KMS-11 (cell line): ENCODE measurements around the gene SEC11C.

Experiments used
- H2AFZ ChIP-seq: fragments of 200-600 bp; sonication (generic); 2 replicates; pipeline ENCODE4 v1.6.1; 2016; ENCODE audit warnings: antibody characterized with exemption, mixed run types, low read depth
- H3K27ac ChIP-seq: fragments of 200-600 bp; sonication (generic); 2 replicates; pipeline ENCODE4 v1.6.1; 2016; ENCODE audit warnings: mild to moderate bottlenecking, mixed run types
- H3K27me3 ChIP-seq: fragments of 200-600 bp; sonication (generic); 2 replicates; pipeline ENCODE4 v1.6.1; 2017; ENCODE audit warnings: mild to moderate bottlenecking, low read depth, mixed run types, moderate library complexity; ENCODE audit not compliant: insufficient read depth
- H3K36me3 ChIP-seq: fragments of 200-600 bp; sonication (generic); 2 replicates; pipeline ENCODE4 v1.6.1; 2017; ENCODE audit warnings: mild to moderate bottlenecking, mixed run types; ENCODE audit not compliant: insufficient read depth
- H3K4me1 ChIP-seq: fragments of 200-600 bp; sonication (generic); 2 replicates; pipeline ENCODE4 v1.6.1; 2016; ENCODE audit warnings: mild to moderate bottlenecking, low read depth, mixed run types; ENCODE audit not compliant: poor library complexity, severe bottlenecking
- H3K4me2 ChIP-seq: fragments of 200-600 bp; sonication (generic); 2 replicates; pipeline ENCODE4 v1.7.0; 2016; ENCODE audit warnings: mild to moderate bottlenecking, mixed run types
- H3K4me3 ChIP-seq: fragments of 200-600 bp; sonication (generic); IDR thresholded peaks from 2 replicates; pipeline ENCODE4 v1.6.1; 2017; ENCODE audit warnings: low read depth, low read length, mixed read lengths; ENCODE audit not compliant: insufficient read depth
- H3K79me2 ChIP-seq: fragments of 200-600 bp; sonication (generic); 2 replicates; pipeline ENCODE4 v1.6.1; 2016; ENCODE audit warnings: low read depth, mixed run types; ENCODE audit not compliant: insufficient read depth
- H3K9ac ChIP-seq: fragments of 200-600 bp; sonication (generic); 2 replicates; pipeline ENCODE4 v1.6.1; 2016; ENCODE audit warnings: mild to moderate bottlenecking, mixed run types
- H4K20me1 ChIP-seq: fragments of 200-600 bp; sonication (generic); 2 replicates; pipeline ENCODE4 v1.6.1; 2016; ENCODE audit warnings: mild to moderate bottlenecking, mixed run types; ENCODE audit not compliant: insufficient read depth
- TF ChIP-seq, protein P1 (sequence below): fragments of 200-600 bp; sonication (generic); conservative IDR thresholded peaks from 2 replicates; pipeline ENCODE4 v1.6.1; 2017; ENCODE audit warnings: low read depth, mild to moderate bottlenecking, antibody characterized with exemption, low read length, moderate library complexity, mixed read lengths

Gene SEC11C

DNA sequence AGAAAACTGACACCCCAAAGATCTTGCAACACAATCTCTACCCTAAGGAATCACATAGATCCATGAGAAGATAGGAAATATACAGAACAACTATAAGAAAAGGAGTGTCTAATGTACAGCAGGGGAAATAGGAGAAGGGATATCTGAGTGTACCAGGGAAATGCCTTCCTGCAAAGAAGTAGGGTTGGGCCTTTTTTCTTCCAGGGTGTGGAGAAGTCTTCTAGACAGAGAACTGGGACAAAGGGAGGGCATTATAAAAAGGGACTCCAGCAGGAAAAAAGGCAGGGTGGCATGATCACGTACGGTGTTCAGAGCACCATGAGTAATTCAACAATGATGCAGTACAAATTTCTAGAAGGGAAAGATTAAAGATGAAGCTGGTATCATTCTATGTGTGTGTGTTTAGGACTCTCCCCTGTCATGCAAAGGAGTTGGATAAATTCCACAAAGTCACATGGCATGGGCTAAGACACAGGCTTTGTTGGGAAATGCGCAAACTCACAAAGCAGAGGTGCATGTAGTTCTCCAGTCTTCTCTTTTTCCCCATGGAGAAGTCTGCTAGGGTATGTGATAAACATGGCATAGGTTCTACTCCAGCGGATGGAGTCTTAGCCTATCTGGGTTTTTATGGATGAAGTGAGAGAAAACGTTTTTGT lies 6.7 kb upstream of the SEC11C start:
- H3K27me3 ChIP-seq, result no peaks in the 10 kb centered on the region
- no peak overlapping the region for H3K27ac ChIP-seq
- no peak overlapping the region for H2AFZ ChIP-seq
- H3K36me3 ChIP-seq, result no peaks in the 10 kb centered on the region
- no peaks in the 10 kb centered on the region for H3K79me2 ChIP-seq
- H4K20me1 ChIP-seq, result no peaks in the 10 kb centered on the region
- H3K4me3 ChIP-seq, result no peak overlapping the region
- TF ChIP-seq, protein P1, sequence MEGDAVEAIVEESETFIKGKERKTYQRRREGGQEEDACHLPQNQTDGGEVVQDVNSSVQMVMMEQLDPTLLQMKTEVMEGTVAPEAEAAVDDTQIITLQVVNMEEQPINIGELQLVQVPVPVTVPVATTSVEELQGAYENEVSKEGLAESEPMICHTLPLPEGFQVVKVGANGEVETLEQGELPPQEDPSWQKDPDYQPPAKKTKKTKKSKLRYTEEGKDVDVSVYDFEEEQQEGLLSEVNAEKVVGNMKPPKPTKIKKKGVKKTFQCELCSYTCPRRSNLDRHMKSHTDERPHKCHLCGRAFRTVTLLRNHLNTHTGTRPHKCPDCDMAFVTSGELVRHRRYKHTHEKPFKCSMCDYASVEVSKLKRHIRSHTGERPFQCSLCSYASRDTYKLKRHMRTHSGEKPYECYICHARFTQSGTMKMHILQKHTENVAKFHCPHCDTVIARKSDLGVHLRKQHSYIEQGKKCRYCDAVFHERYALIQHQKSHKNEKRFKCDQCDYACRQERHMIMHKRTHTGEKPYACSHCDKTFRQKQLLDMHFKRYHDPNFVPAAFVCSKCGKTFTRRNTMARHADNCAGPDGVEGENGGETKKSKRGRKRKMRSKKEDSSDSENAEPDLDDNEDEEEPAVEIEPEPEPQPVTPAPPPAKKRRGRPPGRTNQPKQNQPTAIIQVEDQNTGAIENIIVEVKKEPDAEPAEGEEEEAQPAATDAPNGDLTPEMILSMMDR, result no peak
- H3K9ac ChIP-seq, result no peak overlapping the region
- H3K4me2 ChIP-seq, result no peak overlapping the region
- no peaks in the 10 kb centered on the region for H3K4me1 ChIP-seq

DNA sequence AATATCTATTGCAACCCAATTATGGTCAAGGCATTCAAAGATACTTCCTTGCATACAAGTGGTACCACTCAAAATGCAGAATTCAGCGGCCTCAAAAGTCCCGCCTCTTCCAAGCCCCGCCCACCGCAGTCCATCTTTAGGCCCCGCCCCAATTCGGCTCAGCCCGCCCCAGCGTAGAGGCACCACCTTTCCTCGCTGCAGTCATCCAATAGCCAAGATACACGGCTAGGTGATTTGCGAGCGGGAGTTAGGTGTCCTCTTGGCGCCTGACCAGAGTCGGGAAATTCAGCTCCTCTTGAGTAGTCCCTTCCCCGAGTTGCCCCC lies 431 bp upstream of the SEC11C start:
- Histone ChIP-seq H3K4me2 (peak overlapping the region; percentile 100), H3K9ac (peak overlapping the region; percentile 95), H3K36me3 (no peaks in the 10 kb centered on the region; the same call in 1 of the 2 replicates), H3K4me3 (no peak overlapping the region), H3K27ac (peak overlapping the region; percentile 89), H2AFZ (peak overlapping the region; percentile 58), H3K27me3 (no peaks in the 10 kb centered on the region), H3K79me2 (peaks cover 47% of the 10 kb centered on the region), H4K20me1 (0 out of 2 replicates have a peak, but pooled peaks cover 2% of the 10 kb centered on the region), H3K4me1 (peaks cover 35% of the 10 kb centered on the region)
- TF ChIP-seq, protein P1, result no peak

DNA sequence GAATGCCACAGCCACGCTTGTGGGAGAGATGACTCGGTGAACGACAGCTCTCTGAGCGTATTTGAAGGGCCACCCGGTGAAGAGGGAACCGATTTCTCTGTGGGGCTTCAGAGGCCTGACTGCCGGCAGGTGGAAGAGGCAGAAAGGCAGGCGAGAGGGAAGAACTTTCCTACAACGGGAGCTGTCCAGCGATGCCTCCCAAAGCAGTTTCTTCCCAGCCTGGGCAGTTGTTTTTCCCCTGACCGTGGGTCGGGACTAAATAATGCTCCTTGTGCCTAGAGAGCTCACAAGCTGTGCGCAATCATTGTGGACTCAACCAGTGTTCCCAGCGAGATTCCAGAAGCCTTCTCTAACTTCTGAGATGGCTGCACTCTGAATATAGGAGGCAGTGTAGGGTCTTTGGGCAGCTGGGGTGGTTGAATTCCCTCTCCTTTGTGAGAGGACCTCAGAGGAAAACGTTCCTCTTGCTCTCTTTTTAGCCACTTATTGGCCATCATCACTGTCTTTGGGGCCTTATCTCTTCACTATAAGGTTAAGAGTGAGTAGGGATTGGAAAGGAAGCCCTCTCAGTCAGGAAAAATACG lies 710 bp downstream of the SEC11C start:
- TF ChIP-seq, protein P1, result 0 out of 2 replicates have a peak, but pooled peaks have one; percentile 11
- no peaks in the 10 kb centered on the region; the same call in 1 of the 2 replicates for H3K36me3 ChIP-seq
- H3K27me3 ChIP-seq, result no peaks in the 10 kb centered on the region
- peaks cover 46% of the 10 kb centered on the region for H3K4me1 ChIP-seq
- peak overlapping the region; percentile 89 for H3K4me3 ChIP-seq
- H3K4me2 ChIP-seq, result peak overlapping the region; percentile 100
- peak overlapping the region; percentile 95 for H3K9ac ChIP-seq
- H4K20me1 ChIP-seq, result peaks cover 8% of the 10 kb centered on the region
- peaks cover 58% of the 10 kb centered on the region for H3K79me2 ChIP-seq
- peak overlapping the region; percentile 58; the same call in 1 of the 2 replicates for H2AFZ ChIP-seq
- peak overlapping the region; percentile 89 for H3K27ac ChIP-seq

GRCh38 chr18:59141294-59142068 lies 1.8 kb downstream of the SEC11C start:
- H3K4me2 ChIP-seq, result peak overlapping the region; percentile 100
- TF ChIP-seq, protein P1, result no peak
- H3K79me2 ChIP-seq, result peaks cover 69% of the 10 kb centered on the region
- no peaks in the 10 kb centered on the region for H3K27me3 ChIP-seq
- peaks cover 57% of the 10 kb centered on the region for H3K4me1 ChIP-seq
- peaks cover 17% of the 10 kb centered on the region for H4K20me1 ChIP-seq
- no peak overlapping the region for H3K4me3 ChIP-seq
- H3K9ac ChIP-seq, result peak overlapping the region; percentile 95
- H2AFZ ChIP-seq, result no peak overlapping the region
- H3K27ac ChIP-seq, result peak overlapping the region; percentile 89
- no peaks in the 10 kb centered on the region; the same call in 1 of the 2 replicates for H3K36me3 ChIP-seq
